ENCODE data around the gene SNU13. TPM values are rescaled to one million over a fixed set of nuclear protein-coding genes. Genes with fewer than 3 reads are reported as not detected.
A peak's percentile ranks its signal among the peaks of the same experiment; 100 is the strongest.
"Not testable (repeated sequence)": the region's sequence is repeated elsewhere in the genome, so short reads cannot be mapped to it uniquely, and the experiment has no call there.

SNU13 gene
- total RNA-seq, 1 donor from 2014 or later, result 175 TPM

GRCh38 chr22:41674846-41675340, 13.8 kb downstream of the SNU13 start:
- Histone ChIP-seq H3K36me3 (ENCODE audit: insufficient read depth, low read length) (peaks cover 27% of the 10 kb centered on the region), H3K4me1 (ENCODE audit: insufficient read depth, low read length) (peaks cover 3% of the 10 kb centered on the region), H3K27me3 (ENCODE audit: insufficient read depth, low read length) (no peaks in the 10 kb centered on the region), H3K4me3 (ENCODE audit: insufficient read depth, low read depth, low read length) (no peak overlapping the region), H2AFZ (ENCODE audit: low read depth, low read length) (no peak overlapping the region), H3K79me2 (ENCODE audit: insufficient read depth, low read length) (peaks cover 63% of the 10 kb centered on the region), H3K9me3 (ENCODE audit: insufficient read depth, low read depth, low read length) (no peaks in the 10 kb centered on the region), H4K20me1 (ENCODE audit: insufficient read depth, low read length) (peaks cover 50% of the 10 kb centered on the region), H3K4me2 (ENCODE audit: low read length) (no peak overlapping the region), H3K27ac (ENCODE audit: low read depth, low read length) (no peak overlapping the region), H3K9ac (ENCODE audit: low read length) (no peak overlapping the region)
- DNase-seq (ENCODE audit: low read depth), result no peak
- FAIRE-seq, result no peak
- Mint-ChIP-seq H3K9me3 (ENCODE audit: unreplicated experiment) (no peaks in the 10 kb centered on the region), H3K4me3 (ENCODE audit: unreplicated experiment) (no peak overlapping the region), H3K36me3 (ENCODE audit: low read depth, unreplicated experiment) (peaks cover 14% of the 10 kb centered on the region), H3K27me3 (ENCODE audit: low read depth, unreplicated experiment) (no peaks in the 10 kb centered on the region), H3K4me1 (ENCODE audit: low read depth, unreplicated experiment) (peaks cover 5% of the 10 kb centered on the region), H3K27ac (ENCODE audit: unreplicated experiment) (no peak overlapping the region)
- TF ChIP-seq, protein P1, sequence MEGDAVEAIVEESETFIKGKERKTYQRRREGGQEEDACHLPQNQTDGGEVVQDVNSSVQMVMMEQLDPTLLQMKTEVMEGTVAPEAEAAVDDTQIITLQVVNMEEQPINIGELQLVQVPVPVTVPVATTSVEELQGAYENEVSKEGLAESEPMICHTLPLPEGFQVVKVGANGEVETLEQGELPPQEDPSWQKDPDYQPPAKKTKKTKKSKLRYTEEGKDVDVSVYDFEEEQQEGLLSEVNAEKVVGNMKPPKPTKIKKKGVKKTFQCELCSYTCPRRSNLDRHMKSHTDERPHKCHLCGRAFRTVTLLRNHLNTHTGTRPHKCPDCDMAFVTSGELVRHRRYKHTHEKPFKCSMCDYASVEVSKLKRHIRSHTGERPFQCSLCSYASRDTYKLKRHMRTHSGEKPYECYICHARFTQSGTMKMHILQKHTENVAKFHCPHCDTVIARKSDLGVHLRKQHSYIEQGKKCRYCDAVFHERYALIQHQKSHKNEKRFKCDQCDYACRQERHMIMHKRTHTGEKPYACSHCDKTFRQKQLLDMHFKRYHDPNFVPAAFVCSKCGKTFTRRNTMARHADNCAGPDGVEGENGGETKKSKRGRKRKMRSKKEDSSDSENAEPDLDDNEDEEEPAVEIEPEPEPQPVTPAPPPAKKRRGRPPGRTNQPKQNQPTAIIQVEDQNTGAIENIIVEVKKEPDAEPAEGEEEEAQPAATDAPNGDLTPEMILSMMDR (IDR thresholded peaks at IDR 0.05; ENCODE audit: insufficient read depth, low read depth, low read length), result no peak
- no peak for TF ChIP-seq EZH2 (IDR thresholded peaks at IDR 0.05; ENCODE audit: insufficient read depth, low read length)

GRCh38 chr22:41672780-41673509, 15.7 kb downstream of the SNU13 start:
- H3K4me3 ChIP-seq (ENCODE audit: insufficient read depth, low read depth, low read length), result no peak overlapping the region
- no peak overlapping the region for H3K4me3 Mint-ChIP-seq (ENCODE audit: unreplicated experiment)
- H3K27me3 Mint-ChIP-seq (ENCODE audit: low read depth, unreplicated experiment), result no peaks in the 10 kb centered on the region
- H3K27me3 ChIP-seq (ENCODE audit: insufficient read depth, low read length), result no peaks in the 10 kb centered on the region
- peaks cover 49% of the 10 kb centered on the region for H3K79me2 ChIP-seq (ENCODE audit: insufficient read depth, low read length)
- H3K4me1 Mint-ChIP-seq (ENCODE audit: low read depth, unreplicated experiment), result peaks cover 11% of the 10 kb centered on the region
- H3K36me3 ChIP-seq (ENCODE audit: insufficient read depth, low read length), result peaks cover 16% of the 10 kb centered on the region
- peaks cover 13% of the 10 kb centered on the region for H3K4me1 ChIP-seq (ENCODE audit: insufficient read depth, low read length)
- H3K36me3 Mint-ChIP-seq (ENCODE audit: low read depth, unreplicated experiment), result peaks cover 11% of the 10 kb centered on the region
- H3K9me3 Mint-ChIP-seq (ENCODE audit: unreplicated experiment), result no peaks in the 10 kb centered on the region
- TF ChIP-seq, protein P1 (IDR thresholded peaks at IDR 0.05; ENCODE audit: insufficient read depth, low read depth, low read length), result peak; percentile 15
- TF ChIP-seq EZH2 (IDR thresholded peaks at IDR 0.05; ENCODE audit: insufficient read depth, low read length), result no peak
- H3K4me2 ChIP-seq (ENCODE audit: low read length), result no peak overlapping the region
- no peak overlapping the region for H3K9ac ChIP-seq (ENCODE audit: low read length)
- DNase-seq (ENCODE audit: low read depth), result no peak
- no peak for FAIRE-seq
- no peak overlapping the region for H3K27ac Mint-ChIP-seq (ENCODE audit: unreplicated experiment)
- no peak overlapping the region for H2AFZ ChIP-seq (ENCODE audit: low read depth, low read length)
- H3K27ac ChIP-seq (ENCODE audit: low read depth, low read length), result no peak overlapping the region
- no peaks in the 10 kb centered on the region for H3K9me3 ChIP-seq (ENCODE audit: insufficient read depth, low read depth, low read length)
- peaks cover 37% of the 10 kb centered on the region for H4K20me1 ChIP-seq (ENCODE audit: insufficient read depth, low read length)

GRCh38 chr22:41672096-41672495, 16.6 kb downstream of the SNU13 start:
- not testable (repeated sequence) for H3K27ac Mint-ChIP-seq (ENCODE audit: unreplicated experiment); H3K27ac ChIP-seq (ENCODE audit: low read depth, low read length); H3K9me3 Mint-ChIP-seq (ENCODE audit: unreplicated experiment); H3K27me3 ChIP-seq (ENCODE audit: insufficient read depth, low read length); H3K9ac ChIP-seq (ENCODE audit: low read length); FAIRE-seq; H3K4me3 ChIP-seq (ENCODE audit: insufficient read depth, low read depth, low read length); H3K4me2 ChIP-seq (ENCODE audit: low read length); H3K4me3 Mint-ChIP-seq (ENCODE audit: unreplicated experiment); H2AFZ ChIP-seq (ENCODE audit: low read depth, low read length); H3K9me3 ChIP-seq (ENCODE audit: insufficient read depth, low read depth, low read length); H3K27me3 Mint-ChIP-seq (ENCODE audit: low read depth, unreplicated experiment)
- Histone ChIP-seq H3K4me1 (ENCODE audit: insufficient read depth, low read length) (peaks cover 20% of the 10 kb centered on the region), H3K36me3 (ENCODE audit: insufficient read depth, low read length) (peaks cover 14% of the 10 kb centered on the region), H3K79me2 (ENCODE audit: insufficient read depth, low read length) (peaks cover 42% of the 10 kb centered on the region), H4K20me1 (ENCODE audit: insufficient read depth, low read length) (peaks cover 30% of the 10 kb centered on the region)
- Mint-ChIP-seq H3K36me3 (ENCODE audit: low read depth, unreplicated experiment) (peaks cover 11% of the 10 kb centered on the region), H3K4me1 (ENCODE audit: low read depth, unreplicated experiment) (peaks cover 16% of the 10 kb centered on the region)
- DNase-seq (ENCODE audit: low read depth), result peak; percentile 27

All from astrocyte (in vitro differentiated cells and primary cell).